Ishikawa (cell line): ENCODE measurements around the gene PTPRU.

ENCODE experiments used
- CEBPB ChIP-seq: IDR thresholded peaks from 2 replicates; pipeline ENCODE4 v1.6.1; 2012
- CREB1 ChIP-seq: IDR thresholded peaks from 2 replicates; pipeline ENCODE4 v1.6.1; 2012; ENCODE audit warnings: low read depth
- EGR1 ChIP-seq: IDR thresholded peaks from 2 replicates; pipeline ENCODE4 v1.6.1; 2012
- FOXM1 ChIP-seq: IDR thresholded peaks from 2 replicates; pipeline ENCODE4 v1.6.1; 2012; ENCODE audit warnings: low read depth, borderline replicate concordance
- MAX ChIP-seq: IDR thresholded peaks from 2 replicates; pipeline ENCODE4 v1.6.1; 2012
- REST ChIP-seq: IDR thresholded peaks from 2 replicates; pipeline ENCODE4 v1.6.1; 2012; ENCODE audit warnings: low read depth, mild to moderate bottlenecking
- TAF1 ChIP-seq: IDR thresholded peaks from 2 replicates; pipeline ENCODE4 v1.6.1; 2012; ENCODE audit warnings: low read depth, mild to moderate bottlenecking
- USF1 ChIP-seq: IDR thresholded peaks from 2 replicates; pipeline ENCODE4 v1.6.1; 2012

DNA sequence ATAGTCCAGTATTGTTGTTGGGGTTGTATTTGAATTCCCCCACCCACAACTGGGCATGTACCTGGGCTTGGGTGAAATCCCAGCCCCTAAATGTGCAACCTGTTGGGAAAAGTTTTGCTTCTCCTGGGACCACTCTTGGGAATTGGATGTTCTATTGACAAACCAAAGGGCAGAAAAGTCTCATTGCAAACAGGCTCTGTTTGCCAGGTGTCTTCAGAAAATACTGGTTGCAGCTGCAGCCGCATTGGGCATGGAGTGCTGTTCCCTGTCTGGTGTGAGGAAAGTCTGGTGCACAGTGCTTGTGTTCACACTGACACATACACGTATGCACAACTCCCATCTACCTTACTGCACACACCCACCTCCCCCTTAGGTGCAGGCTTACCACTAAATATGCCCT lies 12.1 kb downstream of the PTPRU start:
- TF ChIP-seq USF1 (no peak), CEBPB (no peak), FOXM1 (no peak), CREB1 (no peak), REST (no peak), MAX (no peak), TAF1 (no peak), EGR1 (no peak)
